Neural crest cell (in vitro differentiated cells): ENCODE data around the gene SARM1. TPM values are rescaled to one million over a fixed set of nuclear protein-coding genes. Genes with fewer than 3 reads are reported as not detected.

Source experiments
- DNase-seq: peaks from one replicate; pipeline ENCODE4 v3.0.0; 2021; ENCODE audit warnings: low read depth, mixed read lengths, low spot score
- H3K27ac Mint-ChIP-seq: one replicate; pipeline ENCODE4 v1.8.0; 2021; ENCODE audit warnings: mild to moderate bottlenecking, mixed read lengths; ENCODE audit not compliant: unreplicated experiment
- H3K27me3 Mint-ChIP-seq: 2 replicates; pipeline ENCODE4 v1.8.0; 2021; ENCODE audit warnings: low read depth, mild to moderate bottlenecking, mixed read lengths
- H3K36me3 Mint-ChIP-seq: 2 replicates; pipeline ENCODE4 v1.8.0; 2021; ENCODE audit warnings: low read depth, mild to moderate bottlenecking, mixed read lengths
- H3K4me1 Mint-ChIP-seq: 2 replicates; pipeline ENCODE4 v1.8.0; 2021; ENCODE audit warnings: mixed read lengths
- H3K4me3 Mint-ChIP-seq: one replicate; pipeline ENCODE4 v1.8.0; 2021; ENCODE audit warnings: mild to moderate bottlenecking, mixed read lengths
- H3K9me3 Mint-ChIP-seq: 2 replicates; pipeline ENCODE4 v1.8.0; 2021; ENCODE audit warnings: mixed read lengths
- CTCF ChIP-seq: fragments of 200-600 bp; sonication (generic); conservative IDR thresholded peaks from 2 replicates; pipeline ENCODE4 v1.5.0; 2021; ENCODE audit warnings: antibody characterized with exemption, mild to moderate bottlenecking
- total RNA-seq: library from RNA; stranded (reverse); gene quantifications from 2 replicates; pipeline ENCODE4 v1.2.1, GENCODE V29; 2021

The SARM1 gene
- total RNA-seq, 1 donor from 2014 or later = 52.5 TPM

- no peak overlapping the region for H3K27ac Mint-ChIP-seq
Measured at GRCh38 chr17:28368915-28369683, 2.4 kb upstream of the SARM1 start.

GRCh38 chr17:28369684-28370034, 1.8 kb upstream of the SARM1 start:
- Mint-ChIP-seq H3K4me3 (peak overlapping the region; percentile 90), H3K4me1 (peaks cover 32% of the 10 kb centered on the region), H3K27me3 (peaks cover 2% of the 10 kb centered on the region), H3K27ac (no peak overlapping the region), H3K9me3 (no peaks in the 10 kb centered on the region), H3K36me3 (no peaks in the 10 kb centered on the region)
- no peak for TF ChIP-seq CTCF
- no peak for DNase-seq

More at GRCh38 chr17:28368915-28369683, 2.4 kb upstream of the SARM1 start:
- H3K4me1 Mint-ChIP-seq = peaks cover 32% of the 10 kb centered on the region
- H3K9me3 Mint-ChIP-seq = no peaks in the 10 kb centered on the region
- H3K36me3 Mint-ChIP-seq = no peaks in the 10 kb centered on the region
- DNase-seq = no peak
- peak overlapping the region; percentile 62 for H3K4me3 Mint-ChIP-seq
- peaks cover 2% of the 10 kb centered on the region for H3K27me3 Mint-ChIP-seq
- no peak for TF ChIP-seq CTCF

- Mint-ChIP-seq H3K4me3 (peak within 1 kb of the TSS; percentile 90), H3K27me3 (peaks cover 2% of the 10 kb centered on the region), H3K9me3 (no peaks in the 10 kb centered on the region), H3K4me1 (peaks cover 35% of the 10 kb centered on the region), H3K27ac (peak within 1 kb of the TSS; percentile 75), H3K36me3 (peaks cover 2% of the 10 kb centered on the region)
- TF ChIP-seq CTCF = no peak
- peak; percentile 16 for DNase-seq
Measured at GRCh38 chr17:28370035-28370743, 1.3 kb upstream of the SARM1 start, which contains the start of gene VTN. TSS of gene VTN (minus strand) at chr17:28370307. CDS start at chr17:28370203, 104 bp downstream.

GRCh38 chr17:28370744-28371103, 770 bp upstream of the SARM1 start:
- H3K4me1 Mint-ChIP-seq = peaks cover 35% of the 10 kb centered on the region
- H3K9me3 Mint-ChIP-seq = no peaks in the 10 kb centered on the region
- TF ChIP-seq CTCF = no peak
- H3K27ac Mint-ChIP-seq = no peak overlapping the region
- H3K4me3 Mint-ChIP-seq = peak overlapping the region; percentile 90
- DNase-seq = no peak
- H3K36me3 Mint-ChIP-seq = peaks cover 2% of the 10 kb centered on the region
- peaks cover 2% of the 10 kb centered on the region for H3K27me3 Mint-ChIP-seq

- H3K27ac Mint-ChIP-seq = no peak overlapping the region
- peaks cover 35% of the 10 kb centered on the region for H3K4me1 Mint-ChIP-seq
- TF ChIP-seq CTCF = no peak
- peaks cover 2% of the 10 kb centered on the region for H3K36me3 Mint-ChIP-seq
- peaks cover 2% of the 10 kb centered on the region for H3K27me3 Mint-ChIP-seq
- H3K9me3 Mint-ChIP-seq = no peaks in the 10 kb centered on the region
- H3K4me3 Mint-ChIP-seq = peak overlapping the region; percentile 89
- peak; percentile 23 for DNase-seq
Measured at GRCh38 chr17:28372203-28372944, 880 bp downstream of the SARM1 start.
